K562 (cell line): ENCODE results near the gene SBF1. TPM values are rescaled to one million over a fixed set of nuclear protein-coding genes. Genes with fewer than 3 reads are reported as not detected.

ENCODE experiments used
- ATAC-seq: fragments of 200-7000 bp; cut with Tn5 transposase; 3 replicates; pipeline ENCODE4 v1.9.1; 2020; ENCODE audit warnings: moderate library complexity
- BruUV-seq: library from RNA; stranded (reverse); fragments of 400-500 nt; replicated peaks from 2 replicates; lab custom pipeline; 2021; lab: Mats Ljungman, UMichigan
- CTCF ChIA-PET: fragments of 300-600 bp; formaldehyde crosslinking; extraction: SDS; loops from one replicate; lab custom pipeline; 2021; ENCODE audit warnings: low intra/inter-chr PET ratio; lab: Yijun Ruan, JAX
- POLR2A ChIA-PET: fragments of 300-600, 350-650 bp; sonication (Branson Sonifier 250); formaldehyde crosslinking; extraction: SDS; loops from one replicate; lab custom pipeline; 2021; ENCODE audit warnings: antibody characterized with exemption, inconsistent platforms; lab: Yijun Ruan, JAX
- DNase-seq, 4 experiments: peaks; one replicate each; pipeline versions ENCODE4 v3.0.0 to v3.0.0-alpha.2; 2011 to 2018; ENCODE audit warnings: low spot score in 3 of 4, mixed read lengths in 3 of 4; ENCODE audit errors: extremely low read depth in 1 of 4
- FAIRE-seq: peaks from 2 replicates; lab custom pipeline; 2011; peaks lifted over from hg19 to GRCh38; lab: Jason Lieb, UNC
- H2AFZ ChIP-seq: 2 replicates; pipeline ENCODE4 v1.6.0; 2011; ENCODE audit warnings: low read depth, low read length, control low read depth, inconsistent platforms
- H3K27ac ChIP-seq: fragments of 200-600 bp; 3 replicates; pipeline ENCODE4 v1.8.0; 2011; ENCODE audit warnings: low read depth, mild to moderate bottlenecking, control low read depth, inconsistent platforms, low read length, moderate library complexity, mixed read lengths; ENCODE audit errors: extremely low read depth
- H3K27me3 ChIP-seq, 2 experiments: fragments of 300-600 bp in 1 of 2; 2 replicates in 1 of 2; 3 replicates in 1 of 2; pipeline versions ENCODE4 v1.6.0 to v1.8.0; 2011; ENCODE audit warnings: inconsistent platforms in 2 of 2, low read length in 2 of 2, mild to moderate bottlenecking in 1 of 2, mixed read lengths in 1 of 2, moderate library complexity in 1 of 2; ENCODE audit not compliant: control insufficient read depth in 2 of 2, insufficient read depth in 2 of 2
- H3K36me3 ChIP-seq: fragments of 300-600 bp; 3 replicates; pipeline ENCODE4 v1.8.0; 2011; ENCODE audit warnings: mild to moderate bottlenecking, low read length, inconsistent platforms; ENCODE audit not compliant: control insufficient read depth, insufficient read depth
- H3K4me1 ChIP-seq, 2 experiments: fragments of 200-600 bp in 1 of 2; replicated peaks in 1 of 2; 2 replicates in 1 of 2; 3 replicates in 1 of 2; pipeline versions ENCODE4 v1.5.1 to v1.8.0; 2011; ENCODE audit warnings: inconsistent platforms in 2 of 2, low read length in 2 of 2, mild to moderate bottlenecking in 1 of 2, mixed read lengths in 1 of 2, moderate library complexity in 1 of 2; ENCODE audit not compliant: control insufficient read depth in 2 of 2, insufficient read depth in 2 of 2
- H3K4me2 ChIP-seq: 2 replicates; pipeline ENCODE4 v1.6.1; 2011; ENCODE audit warnings: low read length, control low read depth, inconsistent platforms, mixed read lengths; ENCODE audit not compliant: insufficient read depth
- H3K4me3 ChIP-seq: fragments of 200-600 bp; sonication (generic), shearing (Covaris generic); 2 replicates; pipeline ENCODE4 v1.5.1; 2016; ENCODE audit warnings: control low read depth, inconsistent platforms
- H3K79me2 ChIP-seq: fragments of 200-600 bp; 3 replicates; pipeline ENCODE4 v1.8.0; 2011; ENCODE audit warnings: low read length, inconsistent platforms; ENCODE audit not compliant: control insufficient read depth, insufficient read depth
- H3K9ac ChIP-seq, 2 experiments: 2 replicates each; pipeline versions ENCODE4 v1.6.0 to v1.6.1; 2011; ENCODE audit warnings: low read depth in 2 of 2, low read length in 2 of 2, control low read depth in 1 of 2, inconsistent platforms in 1 of 2, mild to moderate bottlenecking in 1 of 2, mixed read lengths in 1 of 2; ENCODE audit not compliant: insufficient read depth in 1 of 2
- H3K9me1 ChIP-seq: one replicate; pipeline ENCODE4 v1.6.0; 2011; ENCODE audit warnings: inconsistent platforms, mild to moderate bottlenecking, low read length, moderate library complexity; ENCODE audit not compliant: control insufficient read depth, insufficient read depth
- H3K9me3 ChIP-seq: replicated peaks from 2 replicates; pipeline ENCODE4 v1.5.1; 2011; ENCODE audit warnings: low read depth, low read length, inconsistent platforms; ENCODE audit not compliant: control insufficient read depth, insufficient read depth
- H4K20me1 ChIP-seq: replicated peaks from 2 replicates; pipeline ENCODE4 v1.6.1; 2011; ENCODE audit warnings: low read length, inconsistent platforms, mixed read lengths; ENCODE audit not compliant: control insufficient read depth, insufficient read depth
- ARID1B ChIP-seq: fragments of 450-650 bp; IDR thresholded peaks from 2 replicates; pipeline ENCODE4 v1.6.1; 2016; ENCODE audit warnings: antibody characterized with exemption, mild to moderate bottlenecking, inconsistent platforms
- ARNT ChIP-seq, 2 experiments: fragments of 450-650 bp; IDR thresholded peaks; 2 replicates each; pipeline ENCODE4 v1.6.1; 2016; ENCODE audit warnings: mild to moderate bottlenecking in 1 of 2
- EZH2 ChIP-seq: IDR thresholded peaks from 2 replicates; pipeline ENCODE4 v1.6.1; 2012; ENCODE audit warnings: low read depth, mild to moderate bottlenecking, inconsistent platforms, low read length, borderline replicate concordance
- HMBOX1 ChIP-seq: sonication (generic); IDR thresholded peaks from 2 replicates; pipeline ENCODE4 v1.6.1; 2016
- PYGO2 ChIP-seq: fragments of 450-650 bp; IDR thresholded peaks from 2 replicates; pipeline ENCODE4 v1.6.1; 2016; ENCODE audit warnings: mild to moderate bottlenecking, missing genetic modification characterization, moderate library complexity, missing compliant biosample characterization
- SMARCA5 ChIP-seq: fragments of 450-650 bp; IDR thresholded peaks from 2 replicates; pipeline ENCODE4 v1.6.1; 2016
- YBX1 ChIP-seq: fragments of 450-650 bp; IDR thresholded peaks from 2 replicates; pipeline ENCODE4 v1.7.1; 2016; ENCODE audit warnings: mild to moderate bottlenecking
- ZNF146 ChIP-seq: IDR thresholded peaks from one replicate; pipeline ENCODE4 v1.6.1; 2018; ENCODE audit warnings: missing compliant biosample characterization; ENCODE audit not compliant: unreplicated experiment
- ZNF589 ChIP-seq: fragments of 200-800 bp; sonication (Bioruptor generic); IDR thresholded peaks from 2 replicates; pipeline ENCODE4 v1.6.1; 2016; ENCODE audit warnings: low read depth, missing genetic modification characterization, missing compliant biosample characterization
- ZNF778 ChIP-seq: fragments of 450-650 bp; formaldehyde crosslinking; IDR thresholded peaks from 2 replicates; pipeline ENCODE4 v1.4.0; 2020; ENCODE audit warnings: mild to moderate bottlenecking, moderate library complexity
- WGBS: fragments of 100-300 bp; shearing (Covaris generic); methylation state at CpG from one replicate; pipeline ENCODE4 v1.1.6; 2016; ENCODE audit warnings: low coverage, mixed read lengths; ENCODE audit not compliant: insufficient coverage; ENCODE audit errors: missing lambda C conversion rate; 5-methylcytosine and 5-hydroxymethylcytosine counted together
- in situ Hi-C: fragments of 300-500 bp; cut with MboI; formaldehyde crosslinking; loops from 4 replicates; pipeline ENCODE4 v1.15.0; 2018; ENCODE audit warnings: inconsistent platforms, mixed read lengths
- intact Hi-C: fragments of 100-400 bp; cut with micrococcal nuclease; formaldehyde crosslinking; loops from 2 replicates; pipeline ENCODE4 v1.14.2; 2022
- polyA plus RNA-seq, 8 experiments: library from polyadenylated mRNA; depleted of rRNA in 4 of 8; stranded (reverse) in 5 of 8; unstranded in 3 of 8; fragments of >200 nt; fragmentation: Nextera tagmentation in 2 of 8; fragmentation: Illumina TruSeq in 1 of 8; extraction: Ambion mirVana in 2 of 8; extraction: Trizol in 1 of 8; gene quantifications; 2 replicates each; pipeline versions ENCODE4 v1.2.1 to v1.2.3, GENCODE V29; 2011 to 2014; ENCODE audit warnings: inconsistent platforms in 1 of 8, missing spikeins in 1 of 8
- total RNA-seq, 7 experiments: library from RNA; depleted of rRNA in 6 of 7; stranded (reverse); fragments of >200 nt in 6 of 7; fragmentation: Illumina TruSeq in 2 of 7; extraction: Trizol in 2 of 7; gene quantifications; 2 replicates each; pipeline versions ENCODE4 v1.2.1 to v1.2.3, GENCODE V29; 2011 to 2021; ENCODE audit warnings: low replicate concordance in 1 of 7
- TF ChIP-seq, protein P1 (sequence below): fragments of 450-650 bp; formaldehyde crosslinking; IDR thresholded peaks from 2 replicates; pipeline ENCODE4 v1.4.0; 2022; ENCODE audit warnings: mild to moderate bottlenecking, moderate library complexity
- TF ChIP-seq, protein P2 (sequence below): fragments of 450-650 bp; formaldehyde crosslinking; IDR thresholded peaks from 2 replicates; pipeline ENCODE4 v1.4.0; 2020; ENCODE audit warnings: mild to moderate bottlenecking
- TF ChIP-seq, protein P3 (sequence below): sonication (generic); formaldehyde crosslinking; IDR thresholded peaks from 2 replicates; pipeline ENCODE4 v1.8.1; 2023; ENCODE audit warnings: mild to moderate bottlenecking, missing genetic modification reagents, moderate library complexity

The SBF1 gene
- total and polyA plus RNA-seq, 9 of the 15 experiments (the other 6 are each of a cell fraction or from before 2014, with no cell fraction given) = 0.44 to 50.4 (median 11.4) TPM

GRCh38 chr22:50408311-50408710 is 66.5 kb downstream of the SBF1 start:
- Histone ChIP-seq H3K4me3 (no peak overlapping the region), H3K36me3 (peaks cover 33% of the 10 kb centered on the region), H3K4me1 (no peaks in the 10 kb centered on the region; a peak in 1 of 5 replicates), H3K27ac (no peak overlapping the region), H3K9me3 (no peaks in the 10 kb centered on the region), H2AFZ (no peak overlapping the region), H3K9me1 (no peaks in the 10 kb centered on the region), H3K4me2 (no peak overlapping the region), H3K27me3 (no peaks in the 10 kb centered on the region), H3K79me2 (no peaks in the 10 kb centered on the region), H4K20me1 (no peaks in the 10 kb centered on the region), H3K9ac (no peak overlapping the region; a peak in 1 of 4 replicates)
- ATAC-seq (no peak), DNase-seq (no peak), FAIRE-seq (no peak)
- ChIA-PET CTCF (no interaction called here), POLR2A (interaction anchor here (0.7 kb wide), 1 partner anchor 22 kb away, joined by 3 read pairs; no protein-coding TSS in a partner anchor)
- TF ChIP-seq, protein P1, sequence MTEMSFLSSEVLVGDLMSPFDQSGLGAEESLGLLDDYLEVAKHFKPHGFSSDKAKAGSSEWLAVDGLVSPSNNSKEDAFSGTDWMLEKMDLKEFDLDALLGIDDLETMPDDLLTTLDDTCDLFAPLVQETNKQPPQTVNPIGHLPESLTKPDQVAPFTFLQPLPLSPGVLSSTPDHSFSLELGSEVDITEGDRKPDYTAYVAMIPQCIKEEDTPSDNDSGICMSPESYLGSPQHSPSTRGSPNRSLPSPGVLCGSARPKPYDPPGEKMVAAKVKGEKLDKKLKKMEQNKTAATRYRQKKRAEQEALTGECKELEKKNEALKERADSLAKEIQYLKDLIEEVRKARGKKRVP = no peak
- TF ChIP-seq, protein P2, sequence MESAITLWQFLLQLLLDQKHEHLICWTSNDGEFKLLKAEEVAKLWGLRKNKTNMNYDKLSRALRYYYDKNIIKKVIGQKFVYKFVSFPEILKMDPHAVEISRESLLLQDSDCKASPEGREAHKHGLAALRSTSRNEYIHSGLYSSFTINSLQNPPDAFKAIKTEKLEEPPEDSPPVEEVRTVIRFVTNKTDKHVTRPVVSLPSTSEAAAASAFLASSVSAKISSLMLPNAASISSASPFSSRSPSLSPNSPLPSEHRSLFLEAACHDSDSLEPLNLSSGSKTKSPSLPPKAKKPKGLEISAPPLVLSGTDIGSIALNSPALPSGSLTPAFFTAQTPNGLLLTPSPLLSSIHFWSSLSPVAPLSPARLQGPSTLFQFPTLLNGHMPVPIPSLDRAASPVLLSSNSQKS (CRISPR knock-in tag) = no peak
- TF ChIP-seq ZNF146 (CRISPR knock-in tag) (no peak), EZH2 (no peak), HMBOX1 (no peak), YBX1 (no peak), PYGO2 (tag) (no peak), ZNF589 (CRISPR knock-in tag) (no peak), SMARCA5 (no peak), ARID1B (no peak), ARNT (IDR thresholded peaks at IDR 0.05) (no peak), ZNF778 (CRISPR knock-in tag) (no peak)
- TF ChIP-seq, protein P3, sequence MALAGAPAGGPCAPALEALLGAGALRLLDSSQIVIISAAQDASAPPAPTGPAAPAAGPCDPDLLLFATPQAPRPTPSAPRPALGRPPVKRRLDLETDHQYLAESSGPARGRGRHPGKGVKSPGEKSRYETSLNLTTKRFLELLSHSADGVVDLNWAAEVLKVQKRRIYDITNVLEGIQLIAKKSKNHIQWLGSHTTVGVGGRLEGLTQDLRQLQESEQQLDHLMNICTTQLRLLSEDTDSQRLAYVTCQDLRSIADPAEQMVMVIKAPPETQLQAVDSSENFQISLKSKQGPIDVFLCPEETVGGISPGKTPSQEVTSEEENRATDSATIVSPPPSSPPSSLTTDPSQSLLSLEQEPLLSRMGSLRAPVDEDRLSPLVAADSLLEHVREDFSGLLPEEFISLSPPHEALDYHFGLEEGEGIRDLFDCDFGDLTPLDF (CRISPR knock-in tag) = no peak
- BruUV-seq = no TSS peak
- in situ Hi-C loops = no loop called here
- intact Hi-C loops = no loop called here
- 97% methylated on average over 11 of the region's 13 CpGs for WGBS
